GM21529 (cell line): ENCODE data around the gene ACACA.
"Not testable (repeated sequence)": the region's sequence is repeated elsewhere in the genome, so short reads cannot be mapped to it uniquely, and the experiment has no call there.

Experiments
- ATAC-seq: cut with Tn5 transposase; IDR thresholded peaks from one replicate; pipeline ENCODE4 v1.9.1; 2021; ENCODE audit not compliant: unreplicated experiment

ACACA gene

GRCh38 chr17:37083456-37083855, 323.2 kb downstream of the ACACA start:
- ATAC-seq, result no peak

GRCh38 chr17:37082985-37083384, 323.7 kb downstream of the ACACA start:
- ATAC-seq, result no peak

GRCh38 chr17:37082311-37082860, 324.2 kb downstream of the ACACA start:
- no peak for ATAC-seq

- no peak for ATAC-seq
Observed at GRCh38 chr17:37081287-37081686, 325.3 kb downstream of the ACACA start.

GRCh38 chr17:37079735-37080134, 326.9 kb downstream of the ACACA start:
- ATAC-seq, result no peak

- no peak for ATAC-seq
Observed at GRCh38 chr17:37079065-37079708, 327.4 kb downstream of the ACACA start.

GRCh38 chr17:37073464-37073863, 333.2 kb downstream of the ACACA start:
- ATAC-seq, result not testable (repeated sequence)

- no peak for ATAC-seq
Observed at GRCh38 chr17:37069087-37069486, 337.5 kb downstream of the ACACA start.

- ATAC-seq, result no peak
Observed at GRCh38 chr17:37068266-37068665, 338.4 kb downstream of the ACACA start.

GRCh38 chr17:37067555-37068111, 339.0 kb downstream of the ACACA start:
- ATAC-seq, result no peak

GRCh38 chr17:37066322-37067255, 340.0 kb downstream of the ACACA start:
- no peak for ATAC-seq

- no peak for ATAC-seq
Observed at GRCh38 chr17:37065486-37066321, 340.9 kb downstream of the ACACA start.

GRCh38 chr17:37064956-37065355, 341.7 kb downstream of the ACACA start:
- ATAC-seq, result no peak

GRCh38 chr17:37064206-37064605, 342.4 kb downstream of the ACACA start:
- ATAC-seq, result no peak

GRCh38 chr17:37062021-37062420, 344.6 kb downstream of the ACACA start:
- no peak for ATAC-seq

GRCh38 chr17:37060928-37061327, 345.7 kb downstream of the ACACA start:
- ATAC-seq, result no peak

- ATAC-seq, result no peak
Observed at GRCh38 chr17:37060094-37060493, 346.5 kb downstream of the ACACA start.

GRCh38 chr17:37059493-37059892, 347.1 kb downstream of the ACACA start:
- no peak for ATAC-seq

GRCh38 chr17:37056622-37057021, 350.0 kb downstream of the ACACA start:
- ATAC-seq, result no peak

- ATAC-seq, result no peak
Observed at GRCh38 chr17:37054894-37055293, 351.7 kb downstream of the ACACA start.

- no peak for ATAC-seq
Observed at GRCh38 chr17:37052450-37052849, 354.2 kb downstream of the ACACA start.
